ENCODE data around the gene ZNF668.

- TF ChIP-seq CTCF (IDR thresholded peaks at IDR 0.05) (no peak), POLR2A (IDR thresholded peaks at IDR 0.05) (no peak), EP300 (IDR thresholded peaks at IDR 0.05) (no peak)
Measured at GRCh38 chr16:31023252-31023602, 50.8 kb downstream of the ZNF668 start.

Data from ovary (tissue), 3 donors.